Brain microvascular endothelial cell (primary cell): Measurements from ENCODE around the gene TMEM132D.
A peak's percentile ranks its signal among the peaks of the same experiment; 100 is the strongest.

ENCODE experiments used
- DNase-seq: peaks from one replicate; pipeline ENCODE4 v3.0.0-alpha.2; 2020
- H3K27ac ChIP-seq: fragments of 250-450 bp; sonication (Bioruptor Pico); 2 replicates; pipeline ENCODE4 v1.5.1; 2020; ENCODE audit warnings: mild to moderate bottlenecking, moderate library complexity
- H3K27me3 ChIP-seq: fragments of 250-450 bp; sonication (Bioruptor Pico); replicated peaks from 2 replicates; pipeline ENCODE4 v1.5.1; 2020; ENCODE audit warnings: mild to moderate bottlenecking
- H3K36me3 ChIP-seq: fragments of 250-450 bp; sonication (Bioruptor Pico); replicated peaks from 2 replicates; pipeline ENCODE4 v1.5.1; 2020; ENCODE audit warnings: mild to moderate bottlenecking
- H3K4me3 ChIP-seq: 2 replicates; pipeline ENCODE4 v1.5.1; 2011; ENCODE audit warnings: low read depth, mild to moderate bottlenecking, control low read depth, low read length, moderate library complexity
- in situ Hi-C: cut with HindIII; loops from 2 replicates; pipeline ENCODE4 v1.10.0; 2017; ENCODE audit warnings: low sequenced_read_pairs, low pct_ligation_motif_present
- TF ChIP-seq, protein P1 (sequence below): IDR thresholded peaks from 2 replicates; pipeline ENCODE4 v1.5.1; 2011; ENCODE audit warnings: low read depth, mild to moderate bottlenecking, moderate library complexity, low read length, control low read depth, inconsistent platforms; ENCODE audit errors: missing control alignments

TMEM132D gene

DNA sequence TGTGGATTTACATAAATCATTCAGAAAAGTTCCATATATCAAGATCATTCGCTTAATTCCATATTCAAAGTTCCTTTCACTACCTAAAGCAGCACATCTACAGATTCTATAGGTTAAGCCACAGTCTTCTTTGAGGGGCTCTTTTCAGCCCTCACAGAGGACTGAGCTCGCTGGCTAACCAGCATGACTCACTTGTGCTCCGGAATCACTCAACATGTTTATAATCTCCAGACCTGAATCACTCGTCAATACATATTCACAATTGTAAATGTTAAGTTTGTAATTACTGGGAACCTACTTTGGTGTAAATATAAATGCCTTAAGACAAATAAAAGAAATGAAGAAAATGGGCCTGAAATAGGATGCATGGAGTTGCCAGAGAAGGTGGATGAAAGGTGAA is 315.7 kb downstream of the TMEM132D start:
- Histone ChIP-seq H3K27me3 (no peaks in the 10 kb centered on the region), H3K4me3 (no peak overlapping the region), H3K36me3 (no peaks in the 10 kb centered on the region), H3K27ac (no peak overlapping the region)
- in situ Hi-C loops = no loop called here
- DNase-seq = no peak
- TF ChIP-seq, protein P1, sequence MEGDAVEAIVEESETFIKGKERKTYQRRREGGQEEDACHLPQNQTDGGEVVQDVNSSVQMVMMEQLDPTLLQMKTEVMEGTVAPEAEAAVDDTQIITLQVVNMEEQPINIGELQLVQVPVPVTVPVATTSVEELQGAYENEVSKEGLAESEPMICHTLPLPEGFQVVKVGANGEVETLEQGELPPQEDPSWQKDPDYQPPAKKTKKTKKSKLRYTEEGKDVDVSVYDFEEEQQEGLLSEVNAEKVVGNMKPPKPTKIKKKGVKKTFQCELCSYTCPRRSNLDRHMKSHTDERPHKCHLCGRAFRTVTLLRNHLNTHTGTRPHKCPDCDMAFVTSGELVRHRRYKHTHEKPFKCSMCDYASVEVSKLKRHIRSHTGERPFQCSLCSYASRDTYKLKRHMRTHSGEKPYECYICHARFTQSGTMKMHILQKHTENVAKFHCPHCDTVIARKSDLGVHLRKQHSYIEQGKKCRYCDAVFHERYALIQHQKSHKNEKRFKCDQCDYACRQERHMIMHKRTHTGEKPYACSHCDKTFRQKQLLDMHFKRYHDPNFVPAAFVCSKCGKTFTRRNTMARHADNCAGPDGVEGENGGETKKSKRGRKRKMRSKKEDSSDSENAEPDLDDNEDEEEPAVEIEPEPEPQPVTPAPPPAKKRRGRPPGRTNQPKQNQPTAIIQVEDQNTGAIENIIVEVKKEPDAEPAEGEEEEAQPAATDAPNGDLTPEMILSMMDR = no peak

DNA sequence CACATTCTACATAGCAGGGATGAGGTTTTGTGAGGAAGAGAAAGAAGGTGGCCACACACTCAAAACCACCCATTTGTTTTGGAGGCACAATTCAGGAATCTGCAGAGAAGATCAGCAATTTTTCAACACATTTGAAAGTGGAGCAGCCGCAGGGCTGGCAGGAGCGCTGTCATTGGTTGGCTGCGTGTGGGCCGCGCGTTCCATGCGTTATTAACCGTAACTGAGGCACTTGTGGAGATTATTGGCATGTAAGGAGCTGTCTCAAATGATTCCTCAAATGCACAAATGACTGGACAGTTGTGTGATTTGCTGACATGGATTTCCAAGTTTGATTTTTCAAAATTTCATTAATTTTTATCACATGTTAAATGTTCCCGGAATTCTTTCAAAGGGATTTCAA is 318.5 kb downstream of the TMEM132D start:
- DNase-seq = no peak
- in situ Hi-C loops = no loop called here
- Histone ChIP-seq H3K27ac (no peak overlapping the region), H3K27me3 (no peaks in the 10 kb centered on the region), H3K36me3 (no peaks in the 10 kb centered on the region), H3K4me3 (no peak overlapping the region)
- TF ChIP-seq, protein P1 = no peak

DNA sequence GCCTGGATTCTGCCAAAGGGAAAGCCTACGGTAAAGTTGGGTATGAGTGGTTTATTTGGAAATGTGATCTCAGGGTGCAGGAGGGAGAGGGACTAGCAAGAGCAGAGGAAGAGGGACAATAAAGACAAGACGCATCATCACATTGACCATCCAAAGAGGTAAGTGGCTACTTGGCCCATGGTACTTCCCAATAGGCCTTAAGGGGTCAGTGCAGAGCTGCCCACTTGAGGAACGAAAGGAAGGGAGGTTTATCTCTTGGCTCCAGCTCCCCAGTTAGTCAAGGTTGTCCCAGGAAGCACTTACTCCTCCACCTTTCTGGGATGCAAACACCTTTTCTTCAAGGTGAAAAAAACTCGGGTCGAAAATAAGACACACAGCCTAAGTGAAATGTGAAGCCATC is 323.9 kb downstream of the TMEM132D start:
- in situ Hi-C loops = no loop called here
- H3K27me3 ChIP-seq = no peaks in the 10 kb centered on the region
- no peak for DNase-seq
- no peaks in the 10 kb centered on the region for H3K36me3 ChIP-seq
- TF ChIP-seq, protein P1 = no peak
- H3K27ac ChIP-seq = no peak overlapping the region
- H3K4me3 ChIP-seq = no peak overlapping the region

DNA sequence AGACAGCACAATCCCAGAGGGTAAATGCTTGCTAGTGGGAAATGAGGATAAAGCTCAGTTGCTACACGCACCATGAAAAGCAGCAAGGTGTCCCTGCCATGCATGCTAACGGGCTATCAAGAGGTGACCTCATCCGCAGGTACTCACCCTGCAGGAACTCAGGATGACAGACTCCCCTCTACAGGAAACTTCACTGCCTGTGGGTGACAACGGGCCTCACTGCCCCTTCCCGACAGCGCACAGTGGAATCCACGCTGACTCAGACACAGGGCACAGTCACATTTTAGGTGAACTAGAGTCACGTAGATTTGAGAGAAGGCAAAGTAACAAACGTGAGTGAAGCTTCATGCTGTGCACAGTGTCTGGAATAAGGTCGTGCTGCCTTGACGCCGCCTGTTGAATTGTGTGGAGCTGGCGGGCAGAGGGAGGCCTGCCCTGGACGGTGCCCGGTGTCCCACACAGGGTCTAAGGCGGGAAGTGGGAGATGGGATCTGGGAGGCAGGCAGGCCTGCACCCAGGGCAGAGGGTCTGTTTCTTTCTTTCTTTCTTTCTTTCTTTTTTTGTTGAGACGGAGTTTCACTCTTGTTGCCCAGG is 331.8 kb downstream of the TMEM132D start:
- no peak overlapping the region for H3K27ac ChIP-seq
- TF ChIP-seq, protein P1 = no peak
- H3K4me3 ChIP-seq = no peak overlapping the region
- H3K36me3 ChIP-seq = no peaks in the 10 kb centered on the region
- in situ Hi-C loops = no loop called here
- DNase-seq = no peak
- H3K27me3 ChIP-seq = no peaks in the 10 kb centered on the region

DNA sequence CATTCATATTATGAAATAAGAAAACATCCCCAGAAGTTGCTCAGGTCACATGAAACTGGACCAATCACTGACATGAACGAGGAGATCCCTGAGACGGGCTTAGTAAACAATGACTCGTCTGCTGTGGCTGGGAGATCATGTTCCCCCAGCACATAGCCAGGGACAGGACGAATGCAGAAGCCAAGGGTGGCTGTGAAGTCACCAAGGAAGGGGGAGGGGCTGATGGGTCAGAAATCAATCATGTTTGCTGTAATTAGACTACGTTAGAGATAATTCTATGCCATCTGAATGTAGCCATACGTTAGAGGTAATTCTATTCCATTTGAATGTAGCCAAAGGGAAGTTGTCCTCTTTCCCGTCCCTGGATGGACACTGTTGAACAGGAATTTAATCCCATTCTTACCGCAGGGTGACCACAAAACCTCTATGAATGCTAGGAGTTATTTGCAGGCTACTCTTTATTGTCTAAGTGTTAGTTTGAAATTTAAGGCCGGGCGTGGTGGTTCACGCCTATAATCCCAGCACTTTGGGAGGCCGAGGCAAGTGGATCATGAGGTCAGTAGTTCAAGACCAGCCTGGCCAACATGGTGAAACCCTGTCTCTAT is 332.9 kb downstream of the TMEM132D start:
- TF ChIP-seq, protein P1 = no peak
- no peaks in the 10 kb centered on the region for H3K36me3 ChIP-seq
- in situ Hi-C loops = no loop called here

DNA sequence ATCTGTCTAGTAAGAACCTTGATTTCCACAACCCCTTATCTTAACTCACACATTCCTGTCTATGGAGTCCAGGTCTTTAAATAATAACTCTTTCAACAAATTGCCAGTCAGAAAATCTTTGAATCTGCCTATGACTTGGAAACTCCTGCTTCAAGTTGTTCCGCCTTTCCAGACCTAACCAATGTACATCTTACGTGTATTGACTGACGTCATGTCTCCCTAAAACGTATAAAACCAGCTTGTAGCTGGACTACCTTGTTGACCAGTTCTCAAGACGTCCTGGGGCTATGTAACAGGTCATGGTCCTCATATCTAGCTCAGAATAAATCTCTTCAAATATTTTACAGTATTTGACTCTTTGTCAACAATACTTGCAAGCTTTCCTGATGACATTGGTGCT is 337.0 kb downstream of the TMEM132D start:
- Histone ChIP-seq H3K27me3 (no peaks in the 10 kb centered on the region), H3K4me3 (no peak overlapping the region), H3K36me3 (no peaks in the 10 kb centered on the region), H3K27ac (no peak overlapping the region)
- DNase-seq = no peak
- in situ Hi-C loops = no loop called here
- TF ChIP-seq, protein P1 = no peak

More for the DNA sequence above, 332.9 kb downstream of the TMEM132D start:
- DNase-seq = peak; percentile 63
- Histone ChIP-seq H3K4me3 (no peak overlapping the region), H3K27ac (no peak overlapping the region), H3K27me3 (no peaks in the 10 kb centered on the region)
